ENCODE measurements around the gene SNTG2.

SNTG2 gene

GRCh38 chr2:1016500-1016899, 65.9 kb downstream of the SNTG2 start:
- no peaks in the 10 kb centered on the region for H3K4me1 ChIP-seq (ENCODE audit: insufficient read depth, low read length)
- H3K9ac ChIP-seq (ENCODE audit: low read depth, low read length) = no peak overlapping the region
- H3K36me3 ChIP-seq (ENCODE audit: insufficient read depth, low read length) = no peaks in the 10 kb centered on the region
- no peaks in the 10 kb centered on the region for H3K9me3 ChIP-seq (ENCODE audit: control insufficient read depth, insufficient read depth, low read length)

- H3K9me3 ChIP-seq (ENCODE audit: control insufficient read depth, insufficient read depth, low read length) = no peaks in the 10 kb centered on the region
- no peaks in the 10 kb centered on the region for H3K36me3 ChIP-seq (ENCODE audit: insufficient read depth, low read length)
- no peaks in the 10 kb centered on the region for H3K4me1 ChIP-seq (ENCODE audit: insufficient read depth, low read length)
- no peak overlapping the region for H3K9ac ChIP-seq (ENCODE audit: low read depth, low read length)
Observed at GRCh38 chr2:1017827-1018226, 67.2 kb downstream of the SNTG2 start.

GRCh38 chr2:1020206-1020605, 69.6 kb downstream of the SNTG2 start:
- H3K9me3 ChIP-seq (ENCODE audit: control insufficient read depth, insufficient read depth, low read length) = no peaks in the 10 kb centered on the region
- H3K36me3 ChIP-seq (ENCODE audit: insufficient read depth, low read length) = no peaks in the 10 kb centered on the region
- no peak overlapping the region for H3K9ac ChIP-seq (ENCODE audit: low read depth, low read length)
- H3K4me1 ChIP-seq (ENCODE audit: insufficient read depth, low read length) = no peaks in the 10 kb centered on the region

GRCh38 chr2:1022178-1022577, 71.5 kb downstream of the SNTG2 start:
- H3K36me3 ChIP-seq (ENCODE audit: insufficient read depth, low read length) = no peaks in the 10 kb centered on the region
- no peaks in the 10 kb centered on the region for H3K9me3 ChIP-seq (ENCODE audit: control insufficient read depth, insufficient read depth, low read length)
- no peaks in the 10 kb centered on the region for H3K4me1 ChIP-seq (ENCODE audit: insufficient read depth, low read length)
- H3K9ac ChIP-seq (ENCODE audit: low read depth, low read length) = no peak overlapping the region

- H3K9ac ChIP-seq (ENCODE audit: low read depth, low read length) = no peak overlapping the region
- no peaks in the 10 kb centered on the region for H3K9me3 ChIP-seq (ENCODE audit: control insufficient read depth, insufficient read depth, low read length)
- H3K4me1 ChIP-seq (ENCODE audit: insufficient read depth, low read length) = no peaks in the 10 kb centered on the region
- H3K36me3 ChIP-seq (ENCODE audit: insufficient read depth, low read length) = no peaks in the 10 kb centered on the region
Observed at GRCh38 chr2:1024981-1025380, 74.3 kb downstream of the SNTG2 start.

GRCh38 chr2:1026141-1026540, 75.5 kb downstream of the SNTG2 start:
- H3K9ac ChIP-seq (ENCODE audit: low read depth, low read length) = no peak overlapping the region
- H3K36me3 ChIP-seq (ENCODE audit: insufficient read depth, low read length) = no peaks in the 10 kb centered on the region
- H3K9me3 ChIP-seq (ENCODE audit: control insufficient read depth, insufficient read depth, low read length) = no peaks in the 10 kb centered on the region
- no peaks in the 10 kb centered on the region for H3K4me1 ChIP-seq (ENCODE audit: insufficient read depth, low read length)

- H3K9me3 ChIP-seq (ENCODE audit: control insufficient read depth, insufficient read depth, low read length) = no peaks in the 10 kb centered on the region
- H3K4me1 ChIP-seq (ENCODE audit: insufficient read depth, low read length) = no peaks in the 10 kb centered on the region
- H3K9ac ChIP-seq (ENCODE audit: low read depth, low read length) = no peak overlapping the region
Observed at GRCh38 chr2:1028831-1029230, 78.2 kb downstream of the SNTG2 start.

GRCh38 chr2:1032030-1032429, 81.4 kb downstream of the SNTG2 start:
- Histone ChIP-seq H3K9ac (ENCODE audit: low read depth, low read length) (no peak overlapping the region), H3K9me3 (ENCODE audit: control insufficient read depth, insufficient read depth, low read length) (no peaks in the 10 kb centered on the region), H3K36me3 (ENCODE audit: insufficient read depth, low read length) (no peaks in the 10 kb centered on the region), H3K4me1 (ENCODE audit: insufficient read depth, low read length) (no peaks in the 10 kb centered on the region)

More at GRCh38 chr2:1028831-1029230, 78.2 kb downstream of the SNTG2 start:
- no peaks in the 10 kb centered on the region for H3K36me3 ChIP-seq (ENCODE audit: insufficient read depth, low read length)

- Histone ChIP-seq H3K4me1 (ENCODE audit: insufficient read depth, low read length) (no peaks in the 10 kb centered on the region), H3K9me3 (ENCODE audit: control insufficient read depth, insufficient read depth, low read length) (no peaks in the 10 kb centered on the region), H3K36me3 (ENCODE audit: insufficient read depth, low read length) (no peaks in the 10 kb centered on the region), H3K9ac (ENCODE audit: low read depth, low read length) (no peak overlapping the region)
Observed at GRCh38 chr2:1033069-1033468, 82.4 kb downstream of the SNTG2 start.

- Histone ChIP-seq H3K9me3 (ENCODE audit: control insufficient read depth, insufficient read depth, low read length) (no peaks in the 10 kb centered on the region), H3K36me3 (ENCODE audit: insufficient read depth, low read length) (no peaks in the 10 kb centered on the region), H3K9ac (ENCODE audit: low read depth, low read length) (no peak overlapping the region), H3K4me1 (ENCODE audit: insufficient read depth, low read length) (no peaks in the 10 kb centered on the region)
Observed at GRCh38 chr2:1037066-1037465, 86.4 kb downstream of the SNTG2 start.

GRCh38 chr2:1039549-1039948, 88.9 kb downstream of the SNTG2 start:
- Histone ChIP-seq H3K9me3 (ENCODE audit: control insufficient read depth, insufficient read depth, low read length) (peaks cover 5% of the 10 kb centered on the region; the same call in 1 of the 2 replicates), H3K9ac (ENCODE audit: low read depth, low read length) (no peak overlapping the region), H3K36me3 (ENCODE audit: insufficient read depth, low read length) (no peaks in the 10 kb centered on the region), H3K4me1 (ENCODE audit: insufficient read depth, low read length) (no peaks in the 10 kb centered on the region)

- Histone ChIP-seq H3K9ac (ENCODE audit: low read depth, low read length) (no peak overlapping the region), H3K9me3 (ENCODE audit: control insufficient read depth, insufficient read depth, low read length) (peaks cover 5% of the 10 kb centered on the region; the same call in 1 of the 2 replicates), H3K4me1 (ENCODE audit: insufficient read depth, low read length) (no peaks in the 10 kb centered on the region), H3K36me3 (ENCODE audit: insufficient read depth, low read length) (no peaks in the 10 kb centered on the region)
Observed at GRCh38 chr2:1041012-1041805, 90.6 kb downstream of the SNTG2 start.

GRCh38 chr2:1045109-1045508, 94.5 kb downstream of the SNTG2 start:
- peaks cover 7% of the 10 kb centered on the region for H3K9me3 ChIP-seq (ENCODE audit: control insufficient read depth, insufficient read depth, low read length)
- no peaks in the 10 kb centered on the region for H3K36me3 ChIP-seq (ENCODE audit: insufficient read depth, low read length)
- no peak overlapping the region for H3K9ac ChIP-seq (ENCODE audit: low read depth, low read length)
- H3K4me1 ChIP-seq (ENCODE audit: insufficient read depth, low read length) = no peaks in the 10 kb centered on the region

- H3K4me1 ChIP-seq (ENCODE audit: insufficient read depth, low read length) = no peaks in the 10 kb centered on the region
- peaks cover 7% of the 10 kb centered on the region for H3K9me3 ChIP-seq (ENCODE audit: control insufficient read depth, insufficient read depth, low read length)
- H3K9ac ChIP-seq (ENCODE audit: low read depth, low read length) = no peak overlapping the region
- H3K36me3 ChIP-seq (ENCODE audit: insufficient read depth, low read length) = no peaks in the 10 kb centered on the region
Observed at GRCh38 chr2:1046067-1046466, 95.4 kb downstream of the SNTG2 start.

- no peak overlapping the region for H3K9ac ChIP-seq (ENCODE audit: low read depth, low read length)
- H3K9me3 ChIP-seq (ENCODE audit: control insufficient read depth, insufficient read depth, low read length) = peaks cover 7% of the 10 kb centered on the region
- no peaks in the 10 kb centered on the region for H3K4me1 ChIP-seq (ENCODE audit: insufficient read depth, low read length)
- no peaks in the 10 kb centered on the region for H3K36me3 ChIP-seq (ENCODE audit: insufficient read depth, low read length)
Observed at GRCh38 chr2:1047485-1047884, 96.8 kb downstream of the SNTG2 start.

Data from ES-I3 (cell line).